GM18873 (cell line): ENCODE results near the gene VWA3A.
"Not testable (repeated sequence)": the region's sequence is repeated elsewhere in the genome, so short reads cannot be mapped to it uniquely, and the experiment has no call there.

Source experiments
- ATAC-seq: cut with Tn5 transposase; IDR thresholded peaks from one replicate; pipeline ENCODE4 v1.9.1; 2021; ENCODE audit warnings: mild to moderate bottlenecking, moderate library complexity, moderate number of reproducible peaks; ENCODE audit not compliant: unreplicated experiment, low FRiP score

VWA3A gene

GRCh38 chr16:22092143-22092933, at the start of gene VWA3A:
TSS of gene VWA3A (plus strand) at chr16:22092541. CDS start at chr16:22092638, 97 bp downstream.
- ATAC-seq: no peak

DNA sequence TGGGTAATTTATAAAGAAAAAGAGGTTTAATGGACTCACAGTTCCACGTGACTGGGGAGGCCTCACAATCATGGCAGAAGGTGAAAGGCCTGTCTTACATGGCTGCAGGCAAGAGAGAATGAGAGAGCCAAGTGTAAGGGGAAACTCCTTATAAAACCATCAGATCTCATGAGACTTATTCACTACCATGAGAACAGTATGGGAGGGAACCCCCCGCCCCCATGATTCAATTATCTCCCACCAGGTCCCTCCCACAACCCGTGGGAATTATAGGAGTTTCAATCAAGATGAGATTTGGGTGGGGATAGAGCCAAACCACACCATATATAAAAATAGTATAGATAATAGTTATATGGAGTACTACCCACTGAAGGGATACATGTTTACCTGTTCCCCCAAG, 48.5 kb upstream of the VWA3A start:
- not testable (repeated sequence) for ATAC-seq

DNA sequence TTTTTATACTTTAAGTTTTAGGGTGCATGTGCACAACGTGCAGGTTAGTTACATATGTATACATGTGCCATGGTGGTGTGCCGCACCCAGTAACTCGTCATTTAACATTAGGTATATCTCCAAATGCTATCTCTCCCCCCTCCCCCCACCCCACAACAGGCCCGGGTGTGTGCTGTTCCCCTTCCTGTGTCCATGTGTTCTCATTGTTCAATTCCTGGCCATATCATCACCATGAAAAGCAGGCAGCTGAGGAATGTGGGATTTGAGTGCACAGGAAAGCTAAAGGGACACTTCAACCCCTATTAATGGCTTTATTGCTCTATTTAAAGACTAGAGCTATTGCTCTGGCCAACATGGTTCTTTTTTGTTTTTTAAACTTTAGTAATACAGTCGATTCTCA, 46.5 kb upstream of the VWA3A start:
- ATAC-seq: not testable (repeated sequence)

DNA sequence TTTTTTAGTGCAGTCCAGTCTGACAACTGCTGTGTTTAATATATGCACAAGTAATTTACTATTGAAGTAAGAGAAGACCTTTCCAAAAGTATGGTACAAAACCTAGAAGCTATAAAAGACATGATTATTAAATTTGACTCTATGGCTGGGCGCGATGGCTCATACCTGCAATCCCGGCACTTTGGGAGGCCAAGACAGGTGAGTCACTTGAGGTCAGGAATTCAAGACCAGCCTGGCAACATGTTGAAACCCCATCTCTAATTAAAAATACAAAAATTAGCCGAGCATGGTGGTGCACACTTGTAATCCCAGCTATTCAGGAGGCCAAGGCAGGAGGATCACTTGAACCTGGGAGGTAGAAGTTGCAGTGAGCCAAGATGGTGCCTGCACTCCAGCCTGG, 41.4 kb upstream of the VWA3A start:
- no peak for ATAC-seq

- no peak for ATAC-seq
Measured at GRCh38 chr16:22052980-22053379, 39.4 kb upstream of the VWA3A start.

DNA sequence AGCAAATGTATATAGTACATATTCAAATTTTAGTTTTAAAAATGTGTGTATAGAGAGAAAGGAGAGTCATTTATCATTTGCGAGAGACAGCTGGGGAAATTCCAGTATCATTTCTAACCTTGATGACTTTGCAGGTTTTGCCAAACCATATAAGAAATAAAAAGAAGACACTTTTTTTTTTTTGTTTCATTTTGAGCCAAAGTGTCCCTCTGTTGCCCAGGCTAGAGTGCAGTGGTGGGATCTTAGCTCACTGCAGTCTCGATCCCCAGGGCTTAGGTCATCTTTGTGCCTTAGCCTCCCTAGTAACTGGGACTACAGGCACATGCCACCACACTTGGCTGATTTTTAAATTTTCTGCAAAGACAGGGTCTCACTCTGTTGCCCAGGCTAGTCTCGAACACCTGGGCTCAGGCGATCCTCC, 38.4 kb upstream of the VWA3A start:
- ATAC-seq: no peak

DNA sequence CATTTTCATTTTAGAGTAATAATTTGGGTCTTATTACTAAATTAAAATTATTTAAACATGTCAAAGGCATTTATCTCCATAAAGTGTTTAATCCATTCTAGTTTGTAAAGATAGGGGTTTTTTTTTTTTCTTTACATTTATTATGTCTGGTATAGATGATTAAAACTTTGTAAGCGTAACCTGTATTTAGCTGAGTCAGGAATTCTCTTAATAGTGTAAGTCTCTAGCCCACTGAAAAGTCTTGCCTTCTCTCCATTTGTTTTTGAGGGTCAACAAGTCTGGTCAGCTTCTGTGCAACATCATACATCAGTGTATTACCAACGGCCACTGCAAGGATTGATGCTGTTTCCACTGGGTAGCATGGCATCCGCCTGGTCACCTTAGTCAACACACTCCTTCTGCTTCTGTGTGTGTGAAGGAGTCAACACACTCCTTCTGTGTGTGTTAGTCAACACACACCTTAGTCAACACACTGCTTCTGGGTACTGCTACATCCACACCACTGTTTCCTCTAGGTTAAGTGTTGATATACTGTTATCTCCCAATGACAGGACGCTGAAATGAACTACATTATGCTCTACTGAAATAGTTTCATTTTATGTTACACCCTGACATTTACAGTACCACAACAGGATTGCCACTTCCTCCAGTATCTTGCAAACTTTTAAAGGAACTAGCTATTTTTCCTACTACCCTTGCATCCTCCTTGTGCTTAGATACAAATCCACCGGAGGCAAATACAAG, 37.3 kb upstream of the VWA3A start:
- ATAC-seq: no peak

DNA sequence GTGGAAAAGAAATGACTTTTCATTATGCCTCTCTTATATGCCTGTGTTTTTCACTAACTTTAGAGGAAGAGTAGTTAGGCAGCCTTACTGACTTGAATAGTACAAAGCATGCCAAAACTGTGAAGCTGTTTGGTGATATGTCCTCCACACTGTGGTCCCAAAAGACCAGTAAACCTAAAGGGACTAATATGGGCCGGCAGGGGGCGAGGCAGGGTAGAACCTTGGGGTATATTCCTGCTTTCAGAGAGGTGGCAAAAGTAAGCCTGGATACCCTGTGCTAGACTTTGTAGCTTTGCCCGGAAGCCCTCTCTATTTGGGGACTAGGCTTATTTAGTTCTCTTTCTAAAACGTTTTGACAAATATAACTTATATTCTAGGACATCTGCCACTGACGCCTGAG, 36.5 kb upstream of the VWA3A start:
- no peak for ATAC-seq

DNA sequence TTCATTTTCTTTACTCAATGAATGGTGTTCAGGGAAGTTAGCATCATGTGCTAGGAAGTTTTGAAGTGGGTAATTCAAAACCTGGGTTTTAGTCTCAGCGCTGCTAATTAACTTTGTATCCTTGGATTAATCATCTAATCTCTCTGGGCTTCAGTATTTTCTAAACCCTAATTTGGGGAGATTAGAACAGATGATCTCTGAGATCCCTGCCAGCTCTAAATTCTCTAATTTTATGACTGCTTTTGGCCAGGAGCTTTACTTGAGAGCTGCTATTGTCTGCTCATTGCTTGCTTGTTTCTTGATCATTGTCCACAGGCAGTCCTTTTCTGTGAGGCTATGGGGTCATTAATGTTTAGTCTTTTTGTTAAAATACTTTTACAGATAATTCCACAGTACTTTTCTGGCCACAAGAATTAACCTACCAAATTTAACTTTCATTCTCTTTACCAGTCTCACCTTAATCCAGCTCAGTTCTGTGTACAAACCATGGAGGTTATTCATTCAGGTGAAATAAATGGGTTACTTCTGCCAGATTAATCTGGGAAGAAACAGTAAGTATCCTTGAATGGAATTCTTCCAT, 28.4 kb upstream of the VWA3A start:
- no peak for ATAC-seq

GRCh38 chr16:22065252-22065651, 27.1 kb upstream of the VWA3A start:
- ATAC-seq: no peak

GRCh38 chr16:22070361-22071330, 21.7 kb upstream of the VWA3A start:
- no peak for ATAC-seq

DNA sequence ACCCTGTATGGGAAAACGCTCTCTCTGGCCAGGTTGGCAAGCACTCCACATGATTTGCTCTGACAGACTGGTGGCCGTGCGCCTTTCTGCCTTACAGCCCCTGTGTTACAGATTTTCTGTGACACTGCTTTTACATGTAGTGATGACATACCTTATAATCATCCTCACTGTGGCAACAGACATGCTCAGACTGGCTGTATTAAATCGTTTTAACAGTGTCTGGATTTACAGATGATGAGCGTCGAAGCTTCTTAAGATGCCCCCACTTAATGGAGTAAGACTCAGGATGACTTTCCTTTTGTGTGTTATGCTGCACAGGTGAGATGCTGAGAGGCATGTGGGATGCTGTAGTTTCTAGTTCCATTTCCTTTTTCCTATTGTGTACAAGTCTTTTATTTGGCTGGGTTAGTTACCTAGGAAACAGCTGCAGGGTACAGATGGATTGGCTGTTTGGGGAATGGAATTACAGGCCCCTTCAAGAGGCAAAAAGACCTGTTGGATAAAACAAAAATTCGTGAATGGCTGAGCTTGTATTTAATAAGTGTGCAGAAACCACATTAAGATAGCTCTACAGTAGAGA, 20.9 kb upstream of the VWA3A start:
- no peak for ATAC-seq

DNA sequence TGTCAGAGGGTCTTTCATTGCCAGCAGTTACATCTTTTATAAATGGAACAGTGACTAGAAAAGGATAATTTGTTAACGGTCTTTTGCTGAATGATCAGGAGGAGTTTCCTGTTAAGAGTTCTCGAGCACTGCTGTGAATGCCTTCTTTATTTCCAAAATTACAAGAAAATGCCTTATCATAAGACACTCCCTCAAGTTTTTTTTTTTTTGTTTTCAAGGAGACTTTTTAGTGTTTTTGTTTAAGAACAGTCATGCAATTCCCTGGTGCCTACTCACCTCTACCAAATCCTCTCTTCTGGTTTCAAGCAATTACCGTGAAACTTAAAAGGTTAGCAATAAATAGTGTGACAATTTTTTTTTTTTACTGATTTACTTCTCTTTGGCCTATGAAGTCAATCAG, 19.0 kb upstream of the VWA3A start:
- ATAC-seq: no peak

DNA sequence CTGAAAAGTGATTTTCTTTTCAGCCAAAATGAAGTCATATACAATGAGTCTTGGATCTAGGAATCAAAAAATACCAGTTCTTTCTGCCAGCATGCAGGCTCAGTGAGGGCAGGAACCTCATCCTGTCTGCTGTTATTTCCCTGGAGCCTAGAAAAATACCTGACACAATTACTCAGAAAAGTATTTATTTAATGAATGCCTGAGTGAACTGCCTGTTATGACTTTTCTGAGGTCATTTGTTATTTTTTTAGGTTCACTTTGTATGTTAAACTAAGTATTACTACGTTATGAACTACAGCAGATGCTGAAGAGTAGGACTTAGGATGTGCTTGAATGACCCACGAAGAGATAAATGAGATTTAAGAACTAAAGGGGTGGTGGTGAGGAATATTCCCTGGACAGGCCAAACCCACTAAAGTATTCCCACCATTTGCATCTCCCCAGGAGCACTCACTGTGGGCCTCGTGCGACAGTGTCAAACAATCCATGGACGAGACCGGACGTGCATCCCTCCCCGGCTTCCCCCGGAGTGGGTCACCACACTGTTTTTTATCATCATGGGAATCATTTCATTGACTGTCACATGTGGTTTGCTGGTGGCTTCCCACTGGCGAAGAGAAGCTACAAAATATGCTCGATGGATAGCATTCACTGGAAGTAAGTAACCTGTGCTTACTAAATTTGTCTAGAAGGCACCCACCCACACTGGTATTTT, 17.1 kb upstream of the VWA3A start:
- ATAC-seq: no peak

- ATAC-seq: no peak
Measured at GRCh38 chr16:22075776-22076175, 16.6 kb upstream of the VWA3A start.

DNA sequence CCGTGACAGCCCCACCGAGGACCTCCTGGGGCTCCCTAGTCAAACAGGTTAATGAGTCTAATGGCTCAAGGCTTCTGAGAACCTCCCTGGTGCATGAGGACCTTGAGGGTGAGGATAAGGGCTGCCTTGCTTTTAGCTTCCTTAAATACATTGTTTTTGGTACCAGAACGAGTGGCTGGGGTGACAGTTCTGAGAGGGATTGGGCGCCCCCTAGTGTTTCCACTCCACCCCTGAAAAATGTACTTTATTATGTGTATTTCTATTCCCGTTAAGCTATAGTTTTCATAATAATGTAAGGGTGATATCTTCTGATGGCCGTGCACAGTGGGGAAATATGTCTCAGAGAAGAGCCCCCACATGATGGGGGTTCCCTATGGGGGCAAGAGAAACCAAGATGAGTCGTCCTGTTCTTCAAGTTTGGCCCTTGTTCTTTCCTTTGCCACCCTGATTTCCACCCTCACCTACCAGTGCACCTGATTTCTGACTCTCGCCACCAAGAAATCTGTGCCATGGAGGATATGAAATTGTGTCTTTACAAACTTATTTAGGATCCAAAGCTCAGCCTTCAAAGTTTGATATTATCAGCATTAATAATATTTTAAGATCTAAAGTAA, 14.5 kb upstream of the VWA3A start:
- no peak for ATAC-seq

- ATAC-seq: no peak
Measured at GRCh38 chr16:22078656-22079055, 13.7 kb upstream of the VWA3A start.

DNA sequence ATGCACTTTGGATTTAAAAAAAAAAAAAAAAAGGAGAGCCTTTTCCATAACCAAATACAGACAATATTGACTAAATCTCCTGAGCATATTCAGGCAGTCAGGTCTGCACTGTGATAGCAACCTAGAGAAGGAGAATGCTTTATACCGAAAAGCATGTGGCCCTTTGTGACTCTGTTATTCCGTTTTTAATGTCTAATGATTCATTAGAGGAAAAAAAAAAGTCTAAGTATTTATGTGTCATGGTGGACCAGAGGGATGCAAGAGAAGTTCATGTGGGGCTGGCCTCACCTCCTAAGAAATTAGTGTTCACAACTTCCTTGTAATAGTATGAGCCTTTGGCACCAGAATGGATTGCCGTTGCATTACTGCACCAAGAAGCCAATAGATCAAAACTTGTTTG, 11.3 kb upstream of the VWA3A start:
- no peak for ATAC-seq

GRCh38 chr16:22086440-22086839, 5.9 kb upstream of the VWA3A start:
- no peak for ATAC-seq
